Esophagus squamous epithelium (tissue), 5 donors: Measurements from ENCODE around the gene MICAL3. TPM values are rescaled to one million over a fixed set of nuclear protein-coding genes. Genes with fewer than 3 reads are reported as not detected.

Experiments
- DNase-seq: peaks from one replicate; lab custom pipeline; 2025; lab: John Stamatoyannopoulos, UW
- H3K27ac ChIP-seq, 4 donors: fragments of 200-600 bp; sonication (generic); one replicate each; pipeline ENCODE4 v1.5.1; 2016 to 2019; ENCODE audit warnings: mild to moderate bottlenecking in 1 of 4
- H3K27me3 ChIP-seq, 4 donors: fragments of 200-600 bp; sonication (generic); 1 replicate in 3 of 4; 2 replicates in 1 of 4; pipeline versions ENCODE4 v1.5.1 to v1.6.0; 2017 to 2021; ENCODE audit warnings: antibody characterized with exemption in 1 of 4
- H3K36me3 ChIP-seq, 3 donors: fragments of 200-600 bp; sonication (generic); one replicate each; pipeline ENCODE4 v1.5.1; 2016 to 2019
- H3K4me1 ChIP-seq, 3 donors: fragments of 200-600 bp; sonication (generic); one replicate each; pipeline ENCODE4 v1.5.1; 2017 to 2019
- H3K4me3 ChIP-seq, 4 donors: fragments of 200-600 bp; sonication (generic); 1 replicate in 3 of 4; 2 replicates in 1 of 4; pipeline ENCODE4 v1.5.1; 2016 to 2019; ENCODE audit warnings: mild to moderate bottlenecking in 2 of 4, moderate library complexity in 1 of 4
- H3K9me3 ChIP-seq, 3 donors: fragments of 200-600 bp; sonication (generic); one replicate each; pipeline ENCODE4 v1.5.1; 2016 to 2019
- CTCF ChIP-seq, 6 experiments: fragments of 450-650 bp in 4 of 6; fragments of 200-600 bp in 2 of 6; sonication (generic) in 2 of 6; IDR thresholded peaks; one replicate each; pipeline ENCODE4 v1.5.1; 2016 to 2019; ENCODE audit warnings: antibody characterized with exemption in 6 of 6, mild to moderate bottlenecking in 4 of 6, moderate library complexity in 4 of 6
- POLR2A ChIP-seq, 4 donors: fragments of 450-650 bp; IDR thresholded peaks; one replicate each; pipeline ENCODE4 v1.6.1; 2017; ENCODE audit warnings: antibody characterized with exemption in 4 of 4, mild to moderate bottlenecking in 4 of 4, moderate library complexity in 3 of 4
- WGBS, 2 donors: methylation state at CpG; one replicate each; pipeline ENCODE4 v1.1.5; 2018; 5-methylcytosine and 5-hydroxymethylcytosine counted together
- intact Hi-C: fragments of 100-400 bp; cut with DNase I; formaldehyde crosslinking; loops from one replicate; pipeline ENCODE4 v1.15.0; 2022
- total RNA-seq, 4 donors: library from RNA; depleted of rRNA; stranded (reverse); fragments of >200 nt; gene quantifications; one replicate each; pipeline ENCODE4 v1.1.0, GENCODE V29; 2016
- donor health status: DM: yes; HTN: yes; CAD: no.

MICAL3 gene
- total RNA-seq, 4 donors from 2014 or later = 11.2 to 30.9 (median 15.9) TPM

DNA sequence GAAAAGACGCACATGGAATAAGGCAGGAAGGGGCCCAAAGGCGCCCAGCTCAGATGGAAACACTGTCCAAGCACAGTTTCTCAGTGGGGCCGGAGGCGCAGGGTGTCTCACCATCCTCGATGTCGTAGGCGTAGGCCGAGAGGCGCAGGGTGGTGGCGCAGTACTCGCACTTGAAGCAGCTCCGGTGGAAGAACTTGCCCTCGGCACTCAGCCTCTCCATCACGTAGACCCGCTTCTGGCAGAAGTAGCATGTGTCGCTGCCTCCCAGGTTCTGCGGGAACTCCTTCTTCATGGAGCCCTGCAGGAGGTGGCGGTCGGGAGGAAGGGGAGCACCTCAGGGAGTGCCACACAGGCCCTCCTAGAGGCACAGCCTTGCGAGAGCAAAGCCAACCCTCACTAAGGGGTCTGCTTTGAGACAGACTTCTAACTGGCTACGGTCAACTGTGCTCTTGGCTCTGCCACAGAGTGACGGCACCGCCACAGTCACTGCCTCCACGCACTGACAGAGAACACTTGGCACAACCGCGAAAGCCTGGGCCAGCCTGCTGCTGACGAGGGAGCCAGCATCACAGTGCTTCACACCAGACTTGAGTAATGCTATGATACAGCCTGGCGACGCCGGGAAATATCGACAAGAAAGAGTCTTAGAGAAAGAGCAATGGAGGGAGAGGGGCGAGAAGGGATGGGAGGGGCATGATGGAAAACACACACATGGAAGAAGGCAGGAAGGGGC, 152.5 kb downstream of the MICAL3 start:
- Histone ChIP-seq H3K9me3 (no peaks in the 10 kb centered on the region), H3K27ac (peak overlapping the region; percentile 57 to 63 (median 62)), H3K27me3 (no peaks in the 10 kb centered on the region), H3K4me1 (peaks cover 0 to 30% (median 6%) of the 10 kb centered on the region in 3 donors), H3K4me3 (no peak overlapping the region), H3K36me3 (peaks cover 6 to 86% (median 18%) of the 10 kb centered on the region in 3 donors)
- intact Hi-C loops = loop anchor here (10.0 kb wide), 1 partner anchor 57 kb away; no protein-coding TSS in a partner anchor
- no peak for DNase-seq
- no peak for TF ChIP-seq CTCF (IDR thresholded peaks at IDR 0.05)
- TF ChIP-seq POLR2A (IDR thresholded peaks at IDR 0.05) = no peak
- WGBS, 2 donors = 80 to 83% methylated on average over 27 to 28 of the region's 32 CpGs

GRCh38 chr22:17870407-17870806, 154.0 kb downstream of the MICAL3 start:
- intact Hi-C loops = loop anchor here (10.0 kb wide), 1 partner anchor 56 kb away; no protein-coding TSS in a partner anchor
- no peaks in the 10 kb centered on the region for H3K27me3 ChIP-seq
- WGBS, 2 donors = 74 to 83% methylated on average over 5 to 8 of the region's 8 CpGs
- TF ChIP-seq POLR2A (IDR thresholded peaks at IDR 0.05) (no peak), CTCF (IDR thresholded peaks at IDR 0.05) (no peak)
- no peak for DNase-seq
- H3K9me3 ChIP-seq = no peaks in the 10 kb centered on the region
- no peak overlapping the region for H3K4me3 ChIP-seq
- H3K27ac ChIP-seq = peak overlapping the region in 3 of 4 donors; percentile 25 to 48 (median 38)
- peaks cover 6 to 89% (median 20%) of the 10 kb centered on the region in 3 donors for H3K36me3 ChIP-seq
- H3K4me1 ChIP-seq = peaks cover 0 to 30% (median 6%) of the 10 kb centered on the region in 3 donors

GRCh38 chr22:17869285-17870096, 154.9 kb downstream of the MICAL3 start:
- Histone ChIP-seq H3K36me3 (peaks cover 9 to 89% (median 28%) of the 10 kb centered on the region in 3 donors), H3K27me3 (no peaks in the 10 kb centered on the region), H3K9me3 (no peaks in the 10 kb centered on the region), H3K4me3 (no peak overlapping the region), H3K4me1 (peaks cover 0 to 30% (median 6%) of the 10 kb centered on the region in 3 donors), H3K27ac (peak overlapping the region; percentile 25 to 48 (median 37))
- no peak for TF ChIP-seq POLR2A (IDR thresholded peaks at IDR 0.05)
- TF ChIP-seq CTCF (IDR thresholded peaks at IDR 0.05) = no peak
- WGBS, 2 donors = 54 to 66% methylated on average over 6 to 9 of the region's 9 CpGs
- DNase-seq = no peak
- intact Hi-C loops = loop anchor here (10.0 kb wide), 1 partner anchor 55 kb away; no protein-coding TSS in a partner anchor

- no peak for TF ChIP-seq POLR2A (IDR thresholded peaks at IDR 0.05)
- no peak for TF ChIP-seq CTCF (IDR thresholded peaks at IDR 0.05)
- H3K4me3 ChIP-seq = no peak overlapping the region
- WGBS, 2 donors = 85 to 95% methylated on average over 5 to 7 of the region's 10 CpGs
- H3K27ac ChIP-seq = no peak overlapping the region
- H3K4me1 ChIP-seq = peaks cover 0 to 30% (median 6%) of the 10 kb centered on the region in 3 donors
- peaks cover 12 to 89% (median 32%) of the 10 kb centered on the region in 3 donors for H3K36me3 ChIP-seq
- H3K9me3 ChIP-seq = no peaks in the 10 kb centered on the region
- no peak for DNase-seq
- intact Hi-C loops = no loop called here
- no peaks in the 10 kb centered on the region for H3K27me3 ChIP-seq
Measured at GRCh38 chr22:17868771-17869170, 155.6 kb downstream of the MICAL3 start.
